Caco-2 (cell line): Measurements from ENCODE around the gene DCST1. TPM values are rescaled to one million over a fixed set of nuclear protein-coding genes. Genes with fewer than 3 reads are reported as not detected.

Experiments
- BruUV-seq: library from RNA; stranded (reverse); fragments of 400-500 nt; replicated peaks from 2 replicates; lab custom pipeline; 2021; lab: Mats Ljungman, UMichigan
- CTCF ChIA-PET: fragments of 300-600 bp; sonication (Branson Sonifier 250); formaldehyde crosslinking; loops from one replicate; lab custom pipeline; 2022; ENCODE audit warnings: antibody characterized with exemption; lab: Charles Lee
- POLR2A ChIA-PET: fragments of 300-600 bp; sonication (Branson Sonifier 250); formaldehyde crosslinking; loops from one replicate; lab custom pipeline; 2022; ENCODE audit warnings: antibody characterized with exemption; lab: Charles Lee
- DNase-seq, 2 experiments: peaks; one replicate each; pipeline versions ENCODE4 v3.0.0 to v3.0.0-alpha.2; 2020 to 2022
- H3K27me3 ChIP-seq: replicated peaks from 2 replicates; pipeline ENCODE4 v1.6.0; 2011; ENCODE audit warnings: low read length; ENCODE audit not compliant: control insufficient read depth, insufficient read depth
- H3K36me3 ChIP-seq: 2 replicates; pipeline ENCODE4 v1.5.1; 2011; ENCODE audit warnings: low read length; ENCODE audit not compliant: control insufficient read depth, insufficient read depth
- H3K4me1 ChIP-seq: fragments of 250-450 bp; sonication (Bioruptor Pico); 2 replicates; pipeline ENCODE4 v1.5.1; 2020; ENCODE audit warnings: mild to moderate bottlenecking
- H3K4me3 ChIP-seq: 2 replicates; pipeline ENCODE4 v1.5.1; 2011; ENCODE audit warnings: low read depth, mild to moderate bottlenecking, control low read depth, low read length
- H3K9me3 ChIP-seq: fragments of 250-450 bp; sonication (Bioruptor Pico); 2 replicates; pipeline ENCODE4 v1.5.1; 2020; ENCODE audit warnings: mild to moderate bottlenecking, moderate library complexity
- H3K27ac Mint-ChIP-seq: one replicate; pipeline ENCODE4 v1.8.0; 2022; ENCODE audit warnings: mixed read lengths; ENCODE audit not compliant: unreplicated experiment
- H3K27me3 Mint-ChIP-seq: one replicate; pipeline ENCODE4 v1.8.0; 2022; ENCODE audit warnings: mixed read lengths; ENCODE audit not compliant: insufficient read depth, unreplicated experiment
- H3K36me3 Mint-ChIP-seq: one replicate; pipeline ENCODE4 v1.8.0; 2022; ENCODE audit warnings: mild to moderate bottlenecking, mixed read lengths; ENCODE audit not compliant: insufficient read depth, unreplicated experiment
- H3K4me1 Mint-ChIP-seq: one replicate; pipeline ENCODE4 v1.8.0; 2022; ENCODE audit warnings: low read depth, mixed read lengths; ENCODE audit not compliant: unreplicated experiment
- H3K4me3 Mint-ChIP-seq: one replicate; pipeline ENCODE4 v1.8.0; 2022; ENCODE audit warnings: mild to moderate bottlenecking, moderate library complexity, mixed read lengths; ENCODE audit not compliant: unreplicated experiment
- H3K9me3 Mint-ChIP-seq: one replicate; pipeline ENCODE4 v1.8.0; 2022; ENCODE audit warnings: mixed read lengths; ENCODE audit not compliant: unreplicated experiment
- CTCF ChIP-seq, 2 experiments: fragments of 200-600 bp in 1 of 2; IDR thresholded peaks; 1 replicate in 1 of 2; 2 replicates in 1 of 2; pipeline versions ENCODE4 v1.5.1 to v1.8.0; 2011 to 2022; ENCODE audit warnings: antibody characterized with exemption in 1 of 2, control low read depth in 1 of 2, inconsistent platforms in 1 of 2, low read depth in 1 of 2, low read length in 1 of 2, mild to moderate bottlenecking in 1 of 2, moderate library complexity in 1 of 2; ENCODE audit not compliant: insufficient read depth in 1 of 2, severe bottlenecking in 1 of 2, unreplicated experiment in 1 of 2
- intact Hi-C: fragments of 100-400 bp; cut with micrococcal nuclease; formaldehyde crosslinking; loops from one replicate; pipeline ENCODE4 v1.10.0; 2022; ENCODE audit not compliant: unreplicated experiment
- total RNA-seq: library from RNA; stranded (reverse); gene quantifications from 2 replicates; pipeline ENCODE4 v1.2.3, GENCODE V29; 2022

The DCST1 gene
- total RNA-seq, 1 experiment from 2014 or later = not detected

- no peak overlapping the region for H3K4me3 ChIP-seq
- H3K4me1 ChIP-seq = 0 out of 2 replicates have a peak, but pooled peaks cover 19% of the 10 kb centered on the region
- CTCF ChIA-PET = interaction anchor here (0.6 to 2.3 kb wide), 14 partner anchors 9 to 107 kb away, joined by 3 to 24 read pairs (median 7); partner anchors contain the start of genes ADAM15, EFNA3 and FLAD1
- no peak overlapping the region for H3K27ac Mint-ChIP-seq
- H3K4me1 Mint-ChIP-seq = peaks cover 22% of the 10 kb centered on the region
- peaks cover 15% of the 10 kb centered on the region for H3K36me3 Mint-ChIP-seq
- H3K27me3 Mint-ChIP-seq = no peaks in the 10 kb centered on the region
- POLR2A ChIA-PET = no interaction called here
- DNase-seq = no peak
- intact Hi-C loops = loop anchor here (1.0 to 5.0 kb wide), 4 partner anchors 10 to 103 kb away; partner anchors contain the start of genes CKS1B, PBXIP1 and SHC1
- TF ChIP-seq CTCF (IDR thresholded peaks at IDR 0.05; ENCODE audit: insufficient read depth in 1 of 2, low read depth in 1 of 2, low read length in 1 of 2, severe bottlenecking in 1 of 2, unreplicated experiment in 1 of 2) = no peak
- H3K4me3 Mint-ChIP-seq = no peak overlapping the region
- no peaks in the 10 kb centered on the region for H3K9me3 ChIP-seq
- no peaks in the 10 kb centered on the region; the same call in 1 of the 2 replicates for H3K36me3 ChIP-seq
- no peaks in the 10 kb centered on the region for H3K27me3 ChIP-seq
- BruUV-seq = no TSS peak
- H3K9me3 Mint-ChIP-seq = no peaks in the 10 kb centered on the region
Observed at GRCh38 chr1:155060736-155061135, 27.1 kb downstream of the DCST1 start.

- DNase-seq = peak; percentile 85 to 91
- H3K4me3 ChIP-seq = no peak overlapping the region
- BruUV-seq = no TSS peak
- peaks cover 2% of the 10 kb centered on the region; the same call in 1 of the 2 replicates for H3K36me3 ChIP-seq
- no peak overlapping the region for H3K4me3 Mint-ChIP-seq
- 0 out of 2 replicates have a peak, but pooled peaks cover 19% of the 10 kb centered on the region for H3K4me1 ChIP-seq
- no peaks in the 10 kb centered on the region for H3K9me3 Mint-ChIP-seq
- peak; percentile 98 for TF ChIP-seq CTCF (IDR thresholded peaks at IDR 0.05; ENCODE audit: insufficient read depth in 1 of 2, low read depth in 1 of 2, low read length in 1 of 2, severe bottlenecking in 1 of 2, unreplicated experiment in 1 of 2)
- ChIA-PET CTCF (interaction anchor here (0.6 to 2.3 kb wide), 19 partner anchors 8 to 1393 kb away, joined by 3 to 24 read pairs (median 6); partner anchors contain the start of genes ADAM15, CKS1B, EFNA3 and FLAD1), POLR2A (no interaction called here)
- peaks cover 19% of the 10 kb centered on the region for H3K36me3 Mint-ChIP-seq
- no peak overlapping the region for H3K27ac Mint-ChIP-seq
- H3K9me3 ChIP-seq = no peaks in the 10 kb centered on the region
- H3K27me3 ChIP-seq = no peaks in the 10 kb centered on the region
- intact Hi-C loops = loop anchor here (1.0 to 5.0 kb wide), 4 partner anchors 11 to 104 kb away; partner anchors contain the start of genes CKS1B, PBXIP1 and SHC1
- H3K27me3 Mint-ChIP-seq = no peaks in the 10 kb centered on the region
- peaks cover 22% of the 10 kb centered on the region for H3K4me1 Mint-ChIP-seq
Observed at GRCh38 chr1:155061381-155062150, 27.9 kb downstream of the DCST1 start.

- H3K36me3 Mint-ChIP-seq = peaks cover 19% of the 10 kb centered on the region
- H3K9me3 Mint-ChIP-seq = no peaks in the 10 kb centered on the region
- peaks cover 22% of the 10 kb centered on the region for H3K4me1 Mint-ChIP-seq
- H3K4me3 Mint-ChIP-seq = peak overlapping the region; percentile 86
- no TSS peak for BruUV-seq
- ChIA-PET POLR2A (no interaction called here), CTCF (interaction anchor here (0.6 to 3.7 kb wide), 18 partner anchors 10 to 1392 kb away, joined by 3 to 39 read pairs (median 7); partner anchors contain the start of genes ADAM15, CKS1B, EFNA3 and KRTCAP2)
- peaks cover 2% of the 10 kb centered on the region; the same call in 1 of the 2 replicates for H3K36me3 ChIP-seq
- TF ChIP-seq CTCF (IDR thresholded peaks at IDR 0.05; ENCODE audit: insufficient read depth in 1 of 2, low read depth in 1 of 2, low read length in 1 of 2, severe bottlenecking in 1 of 2, unreplicated experiment in 1 of 2) = peak in 1 of 2 experiments; percentile 2
- H3K27me3 Mint-ChIP-seq = no peaks in the 10 kb centered on the region
- no peaks in the 10 kb centered on the region for H3K9me3 ChIP-seq
- intact Hi-C loops = loop anchor here (5.0 kb wide), 2 partner anchors 90 to 105 kb away; partner anchors contain the start of genes CKS1B, PBXIP1 and SHC1
- DNase-seq = no peak
- no peaks in the 10 kb centered on the region for H3K27me3 ChIP-seq
- H3K27ac Mint-ChIP-seq = no peak overlapping the region
- peak overlapping the region; percentile 64 for H3K4me3 ChIP-seq
- H3K4me1 ChIP-seq = 0 out of 2 replicates have a peak, but pooled peaks cover 19% of the 10 kb centered on the region
Observed at GRCh38 chr1:155062151-155062686, 28.6 kb downstream of the DCST1 start.
